HL-60 (cell line): ENCODE results near the gene SMC6.
A peak's percentile ranks its signal among the peaks of the same experiment; 100 is the strongest.

ENCODE experiments used
- DNase-seq, 2 experiments: peaks; one replicate each; pipeline ENCODE4 v3.0.0-alpha.2; 2010 to 2020; ENCODE audit warnings: low read depth in 1 of 2, low spot score in 1 of 2
- H3K27ac ChIP-seq: fragments of 250-450 bp; sonication (Bioruptor Pico); replicated peaks from 2 replicates; pipeline ENCODE4 v1.5.1; 2020; ENCODE audit warnings: mild to moderate bottlenecking, moderate library complexity
- H3K27me3 ChIP-seq: fragments of 250-450 bp; sonication (Bioruptor Pico); 2 replicates; pipeline ENCODE4 v1.5.1; 2021; ENCODE audit warnings: mild to moderate bottlenecking, moderate library complexity; ENCODE audit not compliant: insufficient read depth, poor library complexity, severe bottlenecking
- H3K4me3 ChIP-seq: replicated peaks from 2 replicates; pipeline ENCODE4 v1.5.1; 2011; ENCODE audit warnings: mild to moderate bottlenecking, control low read depth, low read length; ENCODE audit not compliant: insufficient read depth
- GABPA ChIP-seq: IDR thresholded peaks from 2 replicates; pipeline ENCODE4 v1.6.1; 2012; ENCODE audit warnings: low read depth
- POLR2AphosphoS5 ChIP-seq: IDR thresholded peaks from 2 replicates; pipeline ENCODE4 v1.6.1; 2012; ENCODE audit warnings: low read depth
- SPI1 ChIP-seq: IDR thresholded peaks from 2 replicates; pipeline ENCODE4 v1.6.1; 2012; ENCODE audit warnings: low read depth, mild to moderate bottlenecking, borderline replicate concordance
- TF ChIP-seq, protein P1 (sequence below): IDR thresholded peaks from one replicate; pipeline ENCODE4 v1.5.1; 2011; ENCODE audit warnings: low read length, control low read depth, inconsistent platforms; ENCODE audit not compliant: insufficient read depth
- TF ChIP-seq, protein P2 (sequence below): IDR thresholded peaks from 2 replicates; pipeline ENCODE4 v1.6.1; 2012; ENCODE audit warnings: low read depth; ENCODE audit not compliant: insufficient replicate concordance

SMC6 gene

DNA sequence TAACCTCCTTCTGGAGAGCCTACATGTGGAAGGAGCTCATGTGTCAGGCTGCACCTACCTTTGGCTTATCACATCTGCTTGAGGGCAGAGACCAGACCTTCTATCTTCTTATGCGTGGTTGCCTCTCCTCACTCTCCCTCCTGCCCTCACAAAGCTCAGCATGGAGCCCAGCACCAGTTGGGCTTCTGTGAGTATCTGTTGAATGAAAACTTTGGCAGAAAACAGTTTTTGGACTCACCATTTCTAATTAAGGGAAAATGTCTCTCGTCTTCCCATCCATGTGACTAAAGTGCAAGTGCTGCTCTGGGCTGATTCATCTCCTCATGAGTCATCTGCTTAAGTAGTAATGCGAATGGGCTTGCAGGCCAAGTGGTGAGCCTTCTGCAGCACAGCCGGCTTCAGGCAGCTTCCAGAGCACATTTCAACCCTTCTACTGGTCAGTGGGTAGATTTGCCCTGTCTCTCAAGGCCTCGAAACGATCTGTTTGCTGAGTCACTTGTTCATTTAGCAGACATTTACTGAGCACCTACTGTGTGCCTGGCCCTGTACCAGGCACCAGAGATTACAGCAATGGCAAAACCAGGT lies 110.5 kb downstream of the SMC6 start:
- TF ChIP-seq POLR2AphosphoS5 (no peak), GABPA (no peak), SPI1 (no peak)
- TF ChIP-seq, protein P1, sequence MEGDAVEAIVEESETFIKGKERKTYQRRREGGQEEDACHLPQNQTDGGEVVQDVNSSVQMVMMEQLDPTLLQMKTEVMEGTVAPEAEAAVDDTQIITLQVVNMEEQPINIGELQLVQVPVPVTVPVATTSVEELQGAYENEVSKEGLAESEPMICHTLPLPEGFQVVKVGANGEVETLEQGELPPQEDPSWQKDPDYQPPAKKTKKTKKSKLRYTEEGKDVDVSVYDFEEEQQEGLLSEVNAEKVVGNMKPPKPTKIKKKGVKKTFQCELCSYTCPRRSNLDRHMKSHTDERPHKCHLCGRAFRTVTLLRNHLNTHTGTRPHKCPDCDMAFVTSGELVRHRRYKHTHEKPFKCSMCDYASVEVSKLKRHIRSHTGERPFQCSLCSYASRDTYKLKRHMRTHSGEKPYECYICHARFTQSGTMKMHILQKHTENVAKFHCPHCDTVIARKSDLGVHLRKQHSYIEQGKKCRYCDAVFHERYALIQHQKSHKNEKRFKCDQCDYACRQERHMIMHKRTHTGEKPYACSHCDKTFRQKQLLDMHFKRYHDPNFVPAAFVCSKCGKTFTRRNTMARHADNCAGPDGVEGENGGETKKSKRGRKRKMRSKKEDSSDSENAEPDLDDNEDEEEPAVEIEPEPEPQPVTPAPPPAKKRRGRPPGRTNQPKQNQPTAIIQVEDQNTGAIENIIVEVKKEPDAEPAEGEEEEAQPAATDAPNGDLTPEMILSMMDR, result no peak
- TF ChIP-seq, protein P2, sequence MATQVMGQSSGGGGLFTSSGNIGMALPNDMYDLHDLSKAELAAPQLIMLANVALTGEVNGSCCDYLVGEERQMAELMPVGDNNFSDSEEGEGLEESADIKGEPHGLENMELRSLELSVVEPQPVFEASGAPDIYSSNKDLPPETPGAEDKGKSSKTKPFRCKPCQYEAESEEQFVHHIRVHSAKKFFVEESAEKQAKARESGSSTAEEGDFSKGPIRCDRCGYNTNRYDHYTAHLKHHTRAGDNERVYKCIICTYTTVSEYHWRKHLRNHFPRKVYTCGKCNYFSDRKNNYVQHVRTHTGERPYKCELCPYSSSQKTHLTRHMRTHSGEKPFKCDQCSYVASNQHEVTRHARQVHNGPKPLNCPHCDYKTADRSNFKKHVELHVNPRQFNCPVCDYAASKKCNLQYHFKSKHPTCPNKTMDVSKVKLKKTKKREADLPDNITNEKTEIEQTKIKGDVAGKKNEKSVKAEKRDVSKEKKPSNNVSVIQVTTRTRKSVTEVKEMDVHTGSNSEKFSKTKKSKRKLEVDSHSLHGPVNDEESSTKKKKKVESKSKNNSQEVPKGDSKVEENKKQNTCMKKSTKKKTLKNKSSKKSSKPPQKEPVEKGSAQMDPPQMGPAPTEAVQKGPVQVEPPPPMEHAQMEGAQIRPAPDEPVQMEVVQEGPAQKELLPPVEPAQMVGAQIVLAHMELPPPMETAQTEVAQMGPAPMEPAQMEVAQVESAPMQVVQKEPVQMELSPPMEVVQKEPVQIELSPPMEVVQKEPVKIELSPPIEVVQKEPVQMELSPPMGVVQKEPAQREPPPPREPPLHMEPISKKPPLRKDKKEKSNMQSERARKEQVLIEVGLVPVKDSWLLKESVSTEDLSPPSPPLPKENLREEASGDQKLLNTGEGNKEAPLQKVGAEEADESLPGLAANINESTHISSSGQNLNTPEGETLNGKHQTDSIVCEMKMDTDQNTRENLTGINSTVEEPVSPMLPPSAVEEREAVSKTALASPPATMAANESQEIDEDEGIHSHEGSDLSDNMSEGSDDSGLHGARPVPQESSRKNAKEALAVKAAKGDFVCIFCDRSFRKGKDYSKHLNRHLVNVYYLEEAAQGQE, result no peak
- DNase-seq, result peak in 1 of 2 experiments; percentile 69
- Histone ChIP-seq H3K27ac (no peak overlapping the region), H3K27me3 (no peaks in the 10 kb centered on the region), H3K4me3 (no peak overlapping the region)

DNA sequence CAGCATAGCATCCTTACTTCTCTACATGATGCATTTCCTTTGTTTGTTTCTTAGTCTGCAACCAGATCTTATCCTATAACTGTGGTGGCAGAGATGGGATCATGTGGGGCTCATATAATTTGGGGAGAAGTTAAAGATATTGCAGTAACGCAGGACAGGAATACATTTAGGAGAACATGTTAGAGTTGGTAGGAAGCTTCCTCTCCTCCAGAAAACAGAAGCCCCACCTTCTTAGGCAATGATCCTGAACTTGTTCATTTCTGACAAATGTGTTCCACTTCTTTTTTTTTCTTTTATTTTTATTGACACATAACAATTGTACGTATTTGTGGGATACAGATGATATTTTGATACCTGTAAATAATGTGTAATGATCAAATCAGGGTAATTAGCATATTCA lies 113.2 kb downstream of the SMC6 start:
- Histone ChIP-seq H3K4me3 (no peak overlapping the region), H3K27ac (no peak overlapping the region), H3K27me3 (no peaks in the 10 kb centered on the region)
- TF ChIP-seq SPI1 (no peak), POLR2AphosphoS5 (no peak), GABPA (no peak)
- TF ChIP-seq, protein P1, result no peak
- TF ChIP-seq, protein P2, result no peak
- no peak for DNase-seq

DNA sequence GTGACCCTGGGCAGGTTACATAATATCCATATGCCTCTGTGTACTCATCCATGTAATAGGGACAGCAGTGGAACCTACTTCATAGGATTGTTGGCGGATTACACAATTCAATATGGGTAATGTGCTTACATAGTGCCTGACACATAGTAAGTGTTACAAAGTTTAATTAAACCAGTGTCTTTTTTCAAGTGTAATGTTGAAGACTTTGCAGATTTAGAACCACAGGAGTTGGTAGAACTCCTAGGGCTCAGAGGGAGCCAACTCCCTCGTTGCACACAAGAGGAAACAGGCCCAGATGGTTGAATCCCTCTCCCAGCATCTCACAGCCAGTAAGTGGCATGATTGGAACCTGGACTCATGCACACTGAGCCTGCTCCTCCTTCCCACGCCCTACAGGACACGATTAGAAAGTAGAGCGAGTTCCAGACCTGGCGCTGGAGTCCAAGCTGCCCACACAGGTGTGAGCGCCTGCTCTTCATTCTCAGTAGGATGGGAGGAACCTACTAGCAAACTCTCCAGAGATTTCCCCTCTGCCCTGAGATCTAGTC lies 115.3 kb downstream of the SMC6 start:
- no peak overlapping the region for H3K27ac ChIP-seq
- no peak overlapping the region for H3K4me3 ChIP-seq
- no peaks in the 10 kb centered on the region for H3K27me3 ChIP-seq
- TF ChIP-seq, protein P2, result no peak
- TF ChIP-seq GABPA (no peak), POLR2AphosphoS5 (no peak), SPI1 (no peak)
- TF ChIP-seq, protein P1, result no peak
- DNase-seq, result no peak
